Neural cell (in vitro differentiated cells): ENCODE results near the gene E4F1. TPM values are rescaled to one million over a fixed set of nuclear protein-coding genes. Genes with fewer than 3 reads are reported as not detected.
A peak's percentile ranks its signal among the peaks of the same experiment; 100 is the strongest.

Experiments
- H2AFZ ChIP-seq: fragments of 200-600, 300-800 bp; sonication (generic), shearing (Covaris generic); 2 replicates; pipeline ENCODE4 v1.6.0; 2014; ENCODE audit warnings: low read depth, mild to moderate bottlenecking, antibody characterized with exemption, low read length, moderate library complexity
- H3F3A ChIP-seq: fragments of 200-600 bp; shearing (Covaris generic); 2 replicates; pipeline ENCODE4 v1.6.1; 2016; ENCODE audit warnings: mild to moderate bottlenecking, moderate library complexity, mixed read lengths, antibody characterized with exemption, low read length; ENCODE audit not compliant: insufficient read depth, poor library complexity, severe bottlenecking
- H3K27ac ChIP-seq: fragments of 200-600, 300-800 bp; sonication (generic), shearing (Covaris generic); 2 replicates; pipeline ENCODE4 v1.5.1; 2014; ENCODE audit warnings: mild to moderate bottlenecking, low read length, moderate library complexity
- H3K27me3 ChIP-seq: fragments of 300-800, 200-600 bp; sonication (generic), shearing (Covaris generic); 2 replicates; pipeline ENCODE4 v1.6.0; 2014; ENCODE audit warnings: mild to moderate bottlenecking, low read depth, low read length, moderate library complexity; ENCODE audit not compliant: insufficient read depth
- H3K36me3 ChIP-seq: fragments of 300-800, 200-600 bp; sonication (generic), shearing (Covaris generic); 2 replicates; pipeline ENCODE4 v1.5.1; 2014; ENCODE audit warnings: mild to moderate bottlenecking, antibody characterized with exemption, low read length, moderate library complexity; ENCODE audit not compliant: insufficient read depth
- H3K4me2 ChIP-seq: fragments of 300-800, 200-600 bp; sonication (generic), shearing (Covaris generic); 2 replicates; pipeline ENCODE4 v1.6.0; 2014; ENCODE audit warnings: mild to moderate bottlenecking, low read length
- H3K4me3 ChIP-seq: fragments of 300-800, 200-600 bp; sonication (generic), shearing (Covaris generic); 2 replicates; pipeline ENCODE4 v1.5.1; 2014; ENCODE audit warnings: mild to moderate bottlenecking, low read length, moderate library complexity
- H3K79me2 ChIP-seq: fragments of 200-600 bp; shearing (Covaris generic); replicated peaks from 2 replicates; pipeline ENCODE4 v1.6.0; 2014; ENCODE audit warnings: mild to moderate bottlenecking, low read length, moderate library complexity; ENCODE audit not compliant: insufficient read depth
- H3K9ac ChIP-seq: fragments of 300-800, 200-600 bp; sonication (generic), shearing (Covaris generic); 2 replicates; pipeline ENCODE4 v1.6.1; 2016; ENCODE audit warnings: mild to moderate bottlenecking, low read length, mixed read lengths
- H3K9me2 ChIP-seq: fragments of 200-600 bp; shearing (Covaris generic); 2 replicates; pipeline ENCODE4 v1.6.1; 2016; ENCODE audit warnings: mild to moderate bottlenecking, low read length, mixed read lengths; ENCODE audit not compliant: insufficient read depth
- H3K9me3 ChIP-seq: fragments of 200-600, 300-800 bp; sonication (generic), shearing (Covaris generic); 2 replicates; pipeline ENCODE4 v1.6.1; 2016; ENCODE audit warnings: mild to moderate bottlenecking, mixed run types, low read length, moderate library complexity, mixed read lengths
- H4K20me1 ChIP-seq: fragments of 200-600 bp; shearing (Covaris generic); 2 replicates; pipeline ENCODE4 v1.6.1; 2016; ENCODE audit warnings: mild to moderate bottlenecking, mixed run types; ENCODE audit not compliant: insufficient read depth
- CTCF ChIP-seq: fragments of 450-650 bp; IDR thresholded peaks from 2 replicates; pipeline ENCODE4 v1.5.1; 2014; ENCODE audit warnings: antibody characterized with exemption, mild to moderate bottlenecking, moderate library complexity; ENCODE audit not compliant: poor library complexity, severe bottlenecking
- EP300 ChIP-seq: fragments of 450-650 bp; conservative IDR thresholded peaks from 2 replicates; pipeline ENCODE4 v1.6.1; 2014; ENCODE audit warnings: antibody characterized with exemption, mild to moderate bottlenecking, moderate library complexity; ENCODE audit not compliant: poor library complexity, severe bottlenecking
- EZH2 ChIP-seq: fragments of 200-600, 300-800 bp; shearing (Covaris generic), sonication (generic); IDR thresholded peaks from 2 replicates; pipeline ENCODE4 v1.6.1; 2014; ENCODE audit warnings: antibody characterized with exemption, low read length, borderline replicate concordance, mild to moderate bottlenecking; ENCODE audit not compliant: insufficient read depth, poor library complexity, severe bottlenecking
- MXI1 ChIP-seq: fragments of 450-650 bp; conservative IDR thresholded peaks from 2 replicates; pipeline ENCODE4 v1.6.1; 2014; ENCODE audit warnings: antibody characterized with exemption, mild to moderate bottlenecking; ENCODE audit not compliant: poor library complexity, severe bottlenecking
- POLR2AphosphoS5 ChIP-seq: IDR thresholded peaks from 2 replicates; pipeline ENCODE4 v1.6.1; 2012
- RAD21 ChIP-seq: fragments of 450-650 bp; conservative IDR thresholded peaks from 2 replicates; pipeline ENCODE4 v1.6.1; 2014; ENCODE audit warnings: antibody characterized with exemption, mild to moderate bottlenecking, moderate library complexity
- REST ChIP-seq: IDR thresholded peaks from 2 replicates; pipeline ENCODE4 v1.6.1; 2012; ENCODE audit warnings: borderline replicate concordance
- SMC3 ChIP-seq: fragments of 450-650 bp; conservative IDR thresholded peaks from 2 replicates; pipeline ENCODE4 v1.6.1; 2014; ENCODE audit warnings: antibody characterized with exemption, mild to moderate bottlenecking, moderate library complexity; ENCODE audit not compliant: poor library complexity
- TAF1 ChIP-seq: IDR thresholded peaks from 2 replicates; pipeline ENCODE4 v1.6.1; 2012; ENCODE audit warnings: low read depth
- polyA plus RNA-seq: library from polyadenylated mRNA; depleted of rRNA; stranded (reverse); fragments of >200 nt; gene quantifications from 2 replicates; pipeline ENCODE4 v1.2.3, GENCODE V29; 2014

Gene E4F1
- polyA plus RNA-seq, 1 donor from 2014 or later = 64.9 TPM

DNA sequence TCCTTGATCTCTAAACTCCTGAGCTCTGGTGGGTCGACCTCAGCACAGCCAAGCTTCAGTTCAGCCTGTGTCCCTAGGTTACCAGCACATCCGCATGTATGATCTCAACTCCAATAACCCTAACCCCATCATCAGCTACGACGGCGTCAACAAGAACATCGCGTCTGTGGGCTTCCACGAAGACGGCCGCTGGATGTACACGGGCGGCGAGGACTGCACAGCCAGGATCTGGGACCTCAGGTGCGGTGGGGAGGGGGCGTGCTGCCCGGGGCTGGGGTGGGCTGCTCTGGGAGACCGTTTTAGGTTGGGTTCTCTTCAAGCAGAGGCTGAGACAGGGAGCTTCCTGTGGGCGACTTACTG is 17.0 kb upstream of the E4F1 start:
- Histone ChIP-seq H3K27ac (peak overlapping the region; percentile 91), H3K9me3 (no peaks in the 10 kb centered on the region), H3K36me3 (peaks cover 6% of the 10 kb centered on the region), H3K27me3 (no peaks in the 10 kb centered on the region), H3K79me2 (peaks cover 3% of the 10 kb centered on the region), H3K4me3 (peak overlapping the region; percentile 84), H3K4me2 (peak overlapping the region; percentile 90), H3F3A (no peaks in the 10 kb centered on the region), H3K9ac (peak overlapping the region; percentile 96), H2AFZ (no peak overlapping the region), H3K9me2 (no peaks in the 10 kb centered on the region), H4K20me1 (no peaks in the 10 kb centered on the region)
- no peak for TF ChIP-seq RAD21
- TF ChIP-seq REST = no peak
- no peak for TF ChIP-seq POLR2AphosphoS5
- no peak for TF ChIP-seq TAF1

GRCh38 chr16:2206780-2207433 is 16.5 kb upstream of the E4F1 start:
- Histone ChIP-seq H2AFZ (no peak overlapping the region), H3K4me3 (peak overlapping the region; percentile 84), H3K9me2 (no peaks in the 10 kb centered on the region), H3K79me2 (peaks cover 3% of the 10 kb centered on the region), H3F3A (no peaks in the 10 kb centered on the region), H3K36me3 (peaks cover 6% of the 10 kb centered on the region), H3K27ac (no peak overlapping the region), H3K4me2 (no peak overlapping the region), H4K20me1 (no peaks in the 10 kb centered on the region), H3K9ac (no peak overlapping the region), H3K9me3 (no peaks in the 10 kb centered on the region), H3K27me3 (no peaks in the 10 kb centered on the region)
- TF ChIP-seq EP300 = no peak
- no peak for TF ChIP-seq TAF1
- no peak for TF ChIP-seq RAD21
- no peak for TF ChIP-seq SMC3
- no peak for TF ChIP-seq CTCF
- no peak for TF ChIP-seq POLR2AphosphoS5
- no peak for TF ChIP-seq EZH2
- TF ChIP-seq REST = no peak
- TF ChIP-seq MXI1 = no peak
